ENCODE measurements around the gene ANTXRL. TPM values are rescaled to one million over a fixed set of nuclear protein-coding genes. Genes with fewer than 3 reads are reported as not detected.
"Not testable (repeated sequence)": the region's sequence is repeated elsewhere in the genome, so short reads cannot be mapped to it uniquely, and the experiment has no call there.

The ANTXRL gene
- not detected for polyA plus RNA-seq (2013, experiment 1 of 2; ENCODE audit: insufficient read length)
- polyA plus RNA-seq (2013, experiment 2 of 2; ENCODE audit: insufficient read length) = not detected

- DNase-seq = no peak
Measured at GRCh38 chr10:46286991-46287693, at the start of gene ANTXRL. TSS of gene ANTXRL (plus strand) at chr10:46286997. CDS start at chr10:46287263, 266 bp downstream.

- no peak for DNase-seq
Measured at GRCh38 chr10:46237815-46238510, 48.8 kb upstream of the ANTXRL start.

GRCh38 chr10:46239247-46239646 is 47.5 kb upstream of the ANTXRL start:
- no peak for DNase-seq

- no peak for DNase-seq
Measured at GRCh38 chr10:46239993-46240683, 46.7 kb upstream of the ANTXRL start.

- no peak for DNase-seq
Measured at GRCh38 chr10:46240684-46241565, 45.9 kb upstream of the ANTXRL start.

- DNase-seq = no peak
Measured at GRCh38 chr10:46245381-46245900, 41.4 kb upstream of the ANTXRL start.

- not testable (repeated sequence) for DNase-seq
Measured at GRCh38 chr10:46246400-46247180, 40.2 kb upstream of the ANTXRL start.

- no peak for DNase-seq
Measured at GRCh38 chr10:46247181-46247475, 39.7 kb upstream of the ANTXRL start.

GRCh38 chr10:46247808-46248569 is 38.8 kb upstream of the ANTXRL start:
- DNase-seq = no peak

- no peak for DNase-seq
Measured at GRCh38 chr10:46248651-46249146, 38.1 kb upstream of the ANTXRL start.

- DNase-seq = not testable (repeated sequence)
Measured at GRCh38 chr10:46249617-46250344, 37.0 kb upstream of the ANTXRL start.

GRCh38 chr10:46250481-46250880 is 36.3 kb upstream of the ANTXRL start:
- DNase-seq = no peak

GRCh38 chr10:46250898-46251856 is 35.6 kb upstream of the ANTXRL start:
- DNase-seq = no peak

- no peak for DNase-seq
Measured at GRCh38 chr10:46251857-46252847, 34.6 kb upstream of the ANTXRL start.

GRCh38 chr10:46253076-46254006 is 33.5 kb upstream of the ANTXRL start:
- DNase-seq = no peak

GRCh38 chr10:46254007-46254383 is 32.8 kb upstream of the ANTXRL start:
- no peak for DNase-seq

Data from fibroblast of skin of back (primary cell).